SK-N-DZ (cell line): ENCODE data around the gene SLC25A24.
"Not testable (repeated sequence)": the region's sequence is repeated elsewhere in the genome, so short reads cannot be mapped to it uniquely, and the experiment has no call there.

Experiments
- DNase-seq: peaks from one replicate; pipeline ENCODE4 v3.0.0-alpha.2; 2015; ENCODE audit warnings: low spot score

The SLC25A24 gene

GRCh38 chr1:108140177-108140576, 60.0 kb downstream of the SLC25A24 start:
- DNase-seq, result no peak

- not testable (repeated sequence) for DNase-seq
These were observed 60.6 kb downstream of the SLC25A24 start for GRCh38 chr1:108139555-108139954.

DNA sequence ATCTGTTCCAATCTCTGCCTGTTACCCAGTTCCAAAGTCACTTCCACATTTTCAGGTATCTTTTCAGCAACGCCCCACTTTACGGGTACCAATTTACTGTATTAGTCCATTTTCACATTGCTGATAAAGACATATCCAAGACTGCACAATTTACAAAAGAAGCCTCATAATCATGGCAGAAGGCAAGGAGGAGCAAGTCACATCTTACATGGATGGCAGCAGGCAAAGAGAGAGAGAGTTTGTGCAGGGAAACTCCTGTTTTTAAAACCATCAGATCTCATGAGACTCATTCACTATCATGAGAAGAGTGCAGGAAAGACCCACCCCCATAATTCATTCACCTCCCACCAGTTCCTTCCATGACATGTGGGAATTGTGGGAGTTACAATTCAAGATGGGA, 67.0 kb downstream of the SLC25A24 start:
- DNase-seq, result not testable (repeated sequence)

- DNase-seq, result not testable (repeated sequence)
These were observed 67.8 kb downstream of the SLC25A24 start for GRCh38 chr1:108132367-108132766.

GRCh38 chr1:108131281-108131680, 68.9 kb downstream of the SLC25A24 start:
- DNase-seq, result not testable (repeated sequence)

DNA sequence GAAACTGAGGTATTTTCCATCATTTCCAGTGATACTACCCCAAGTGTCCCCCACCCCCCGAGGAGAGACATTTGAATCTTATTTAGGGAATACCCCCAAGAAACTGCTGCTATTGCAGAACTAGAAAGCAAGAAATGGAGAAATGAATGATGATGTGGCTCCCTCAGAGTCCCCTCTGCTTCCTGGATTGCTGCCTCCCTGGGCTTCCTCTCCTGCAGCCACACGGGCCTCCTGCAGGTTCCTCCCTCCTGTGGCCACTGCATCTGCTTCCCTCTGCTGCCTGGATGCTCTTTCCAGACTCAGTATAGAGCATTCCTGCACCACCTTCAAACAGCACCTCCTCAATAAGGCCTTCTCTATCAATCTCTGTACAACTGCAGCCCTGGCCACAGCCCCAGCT, 69.3 kb downstream of the SLC25A24 start:
- no peak for DNase-seq

DNA sequence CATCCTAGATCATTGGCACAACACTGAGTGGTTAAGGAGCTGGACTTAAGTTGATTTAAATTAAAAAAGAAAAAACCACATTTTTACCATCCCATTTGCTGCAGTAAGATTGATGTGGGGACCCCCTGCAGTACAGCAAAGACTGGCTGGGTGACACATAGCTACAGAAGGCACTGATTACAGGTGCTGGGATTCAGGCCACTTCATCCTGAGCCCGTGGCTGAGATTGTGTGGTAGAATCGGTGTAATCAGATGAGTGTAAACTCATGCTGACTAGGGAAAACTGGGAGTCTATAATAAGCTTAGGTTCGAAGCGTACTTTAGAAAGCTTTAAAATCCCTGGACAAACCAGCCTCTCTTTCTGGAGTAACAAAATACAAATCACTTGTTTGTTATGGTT, 70.1 kb downstream of the SLC25A24 start:
- no peak for DNase-seq

DNA sequence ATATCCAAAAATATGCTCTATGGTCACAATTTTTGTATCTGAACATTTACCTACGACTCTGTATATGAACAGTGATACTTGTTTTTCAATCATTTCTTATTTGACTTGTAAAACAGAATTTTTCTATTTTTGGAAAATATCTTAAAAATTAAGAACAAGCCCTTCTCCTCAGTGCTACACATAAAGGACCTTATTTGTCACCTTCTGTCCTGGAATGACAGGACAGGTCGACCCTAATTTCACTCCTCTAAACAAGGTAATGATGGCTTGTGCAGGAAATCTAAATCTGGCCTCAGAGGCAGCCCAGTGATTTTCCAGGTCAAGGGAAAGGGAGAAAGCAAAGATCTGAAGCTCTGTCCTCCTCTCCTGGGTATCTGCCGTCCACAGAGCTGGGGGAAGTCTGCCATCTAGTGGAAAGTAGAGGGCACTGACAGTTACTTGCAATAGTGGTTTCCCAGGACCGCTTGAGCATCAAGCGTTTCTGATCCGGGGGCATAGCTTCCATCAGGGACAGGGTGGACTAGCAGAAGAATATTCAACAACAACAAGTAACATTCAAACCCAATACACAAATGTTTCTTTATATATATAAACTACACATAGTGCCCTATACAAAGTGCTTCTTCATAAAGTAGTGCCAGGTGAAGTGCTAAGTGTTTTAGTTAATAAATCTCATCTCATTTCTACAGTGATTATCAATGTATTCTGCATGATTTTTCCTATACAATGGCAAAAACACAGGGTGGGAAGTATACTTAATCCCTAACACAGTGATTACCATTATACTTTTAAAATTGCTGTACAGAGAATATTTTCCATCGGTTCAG, 74.6 kb downstream of the SLC25A24 start:
- DNase-seq, result peak; percentile 80

GRCh38 chr1:108124622-108125311, 75.4 kb downstream of the SLC25A24 start:
- no peak for DNase-seq

DNA sequence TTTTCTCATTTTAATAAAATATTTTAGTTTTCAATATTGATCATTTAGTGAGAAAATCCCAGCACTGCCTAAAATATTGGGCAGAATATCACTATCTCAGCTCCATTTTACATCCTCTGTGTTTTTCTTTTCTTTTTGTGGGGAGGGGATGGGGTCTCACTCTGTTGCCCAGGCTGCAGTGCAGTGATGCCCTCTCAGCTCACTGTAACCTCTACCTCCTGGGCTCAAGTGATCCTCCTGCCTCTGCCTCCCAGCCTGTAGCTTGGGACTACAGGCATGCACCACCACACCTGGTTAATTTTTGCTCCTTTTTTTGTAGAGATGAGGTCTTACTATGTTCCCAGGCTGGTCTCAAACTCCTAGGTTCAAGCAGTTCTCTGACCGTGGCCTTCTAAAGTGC, 76.1 kb downstream of the SLC25A24 start:
- no peak for DNase-seq

DNA sequence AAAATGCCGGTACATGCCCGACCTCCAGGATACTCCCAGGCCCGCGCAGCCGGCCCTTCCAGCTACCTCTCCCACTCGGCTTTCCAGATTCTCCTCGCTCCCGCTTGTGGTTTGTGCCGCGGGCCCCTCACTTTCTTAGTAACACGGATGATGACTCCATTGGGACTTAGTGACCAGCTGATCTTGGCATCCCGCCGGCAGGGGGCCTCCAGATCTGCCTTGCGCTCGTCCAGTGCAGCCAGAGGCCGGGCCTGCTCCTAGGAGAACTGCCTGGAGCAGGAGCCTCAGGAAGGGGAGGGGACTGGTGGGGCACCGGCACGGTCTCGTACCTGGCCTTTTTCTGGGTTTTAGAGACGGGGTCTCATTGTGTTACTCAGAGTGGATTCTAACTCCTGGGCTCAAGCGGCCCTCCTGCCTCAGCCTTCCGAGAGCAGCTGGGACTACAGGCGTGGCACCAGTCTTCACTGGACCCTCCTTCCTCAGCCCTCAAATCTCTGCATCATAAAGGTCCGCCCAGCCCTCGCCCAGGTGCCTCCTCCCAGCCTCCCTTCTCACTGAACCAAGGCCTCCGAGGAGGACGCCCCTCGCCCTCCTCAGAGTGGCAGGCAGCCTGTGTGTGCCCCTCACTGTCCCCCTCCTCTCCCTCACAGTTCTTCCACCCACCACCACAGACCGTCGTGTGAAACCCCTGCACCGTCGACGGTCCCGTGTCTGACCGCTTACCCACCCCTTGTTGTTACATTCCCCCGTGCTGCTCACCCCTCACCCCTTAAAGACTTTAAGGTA, 78.6 kb downstream of the SLC25A24 start:
- DNase-seq, result peak; percentile 26

- DNase-seq, result no peak
These were observed 80.0 kb downstream of the SLC25A24 start for GRCh38 chr1:108120163-108120562.

DNA sequence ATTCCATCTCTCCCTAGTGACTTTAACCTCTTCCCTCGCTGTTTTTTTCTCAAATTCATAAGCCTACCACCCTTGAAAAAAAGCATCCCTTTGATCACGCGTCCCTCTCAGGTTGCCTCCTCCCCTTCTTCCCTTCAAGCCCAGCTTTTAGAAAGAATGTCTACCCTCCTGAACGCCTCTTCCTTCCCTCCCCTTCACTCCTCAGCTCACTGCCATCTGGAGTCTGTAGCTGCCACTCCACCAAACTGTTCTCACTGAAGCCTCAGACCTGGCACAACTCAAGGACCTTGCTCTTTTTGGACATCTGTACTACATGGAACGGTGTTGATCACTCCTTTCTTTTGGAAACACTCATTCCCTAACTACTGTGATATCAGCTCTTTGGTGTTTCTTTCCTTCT, 80.6 kb downstream of the SLC25A24 start:
- DNase-seq, result no peak

DNA sequence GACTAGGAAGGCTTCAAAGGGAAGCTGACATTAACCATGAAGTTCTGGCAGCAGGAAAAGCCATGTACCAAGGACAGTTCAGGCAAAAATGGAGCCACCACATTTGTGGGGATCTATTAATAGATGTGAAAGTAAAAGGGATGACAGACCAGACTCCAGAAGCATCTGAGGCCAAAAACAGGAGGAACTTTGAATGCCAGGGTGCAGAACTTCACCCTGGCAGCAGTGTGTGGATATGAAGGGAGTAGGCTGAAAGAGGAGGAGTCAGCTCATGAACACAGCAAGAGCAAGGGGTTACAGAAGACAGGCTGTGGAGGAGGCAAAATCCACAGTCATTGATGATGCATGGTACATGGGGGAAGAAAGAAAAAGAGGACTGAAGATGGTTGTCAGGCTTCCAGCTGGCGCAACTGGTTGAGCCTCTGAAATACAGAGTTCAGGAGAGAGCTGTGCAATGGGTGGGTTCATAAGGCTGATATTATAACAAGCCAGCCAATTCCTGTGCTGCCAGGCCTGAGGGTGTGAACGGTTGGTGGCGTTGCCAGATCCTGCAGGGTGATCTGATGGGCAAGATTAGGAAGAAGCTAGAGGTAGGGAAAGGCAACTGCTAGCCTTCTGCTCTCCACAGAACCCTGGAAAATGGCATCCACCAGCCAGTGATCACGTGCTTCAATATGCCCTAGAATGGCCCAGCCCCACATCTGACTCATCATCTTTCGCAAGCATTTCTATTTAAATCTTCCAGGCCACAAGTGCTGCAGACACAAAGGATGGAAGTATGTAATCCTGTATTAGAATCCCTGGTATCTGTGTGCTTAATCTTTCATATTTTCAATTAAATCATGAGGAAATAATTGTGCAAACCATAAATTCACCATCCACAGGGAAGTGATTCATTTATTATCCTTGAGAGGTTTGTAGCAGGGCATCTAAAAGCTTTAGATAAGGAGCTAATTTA, 81.9 kb downstream of the SLC25A24 start:
- no peak for DNase-seq

DNA sequence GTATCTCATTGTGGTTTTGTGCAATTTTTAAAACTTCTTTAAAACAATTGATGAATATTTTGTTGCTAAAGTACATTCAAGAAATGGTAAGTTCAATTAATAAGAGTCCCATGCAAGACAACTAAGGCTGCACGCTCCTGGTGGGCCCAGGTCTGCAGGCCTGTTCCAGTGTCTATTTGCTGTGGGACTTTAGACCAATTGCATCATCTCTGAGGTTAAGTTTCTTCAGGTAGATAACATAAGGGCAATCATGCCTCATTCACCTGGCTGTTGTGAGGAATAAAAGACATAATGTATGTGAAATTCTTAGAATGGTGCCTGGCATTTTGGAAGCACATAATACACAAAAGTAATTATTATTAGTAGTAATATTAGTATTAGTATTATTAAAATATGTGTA, 82.9 kb downstream of the SLC25A24 start:
- no peak for DNase-seq

- DNase-seq, result no peak
These were observed 86.0 kb downstream of the SLC25A24 start for GRCh38 chr1:108114033-108114599.

DNA sequence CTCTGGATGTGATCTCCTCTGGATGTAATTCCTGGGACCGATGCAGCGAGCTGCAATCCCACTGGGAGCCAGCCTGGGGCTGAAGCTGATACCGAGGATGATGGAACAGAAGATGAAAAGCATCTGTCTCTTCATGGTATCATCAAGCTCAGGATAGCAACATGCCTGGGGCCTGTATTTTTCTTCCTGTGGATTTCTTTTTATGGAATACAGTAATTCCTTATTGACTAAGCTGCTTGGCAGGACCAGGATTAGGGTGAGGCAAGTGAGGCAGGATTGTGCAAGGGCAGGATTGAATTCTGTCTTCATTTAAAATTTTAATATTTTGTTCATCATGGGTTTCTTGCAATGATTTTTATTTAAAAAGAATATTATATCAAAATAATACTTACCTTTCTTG, 86.6 kb downstream of the SLC25A24 start:
- DNase-seq, result no peak

GRCh38 chr1:108109295-108109973, 90.7 kb downstream of the SLC25A24 start:
- no peak for DNase-seq

DNA sequence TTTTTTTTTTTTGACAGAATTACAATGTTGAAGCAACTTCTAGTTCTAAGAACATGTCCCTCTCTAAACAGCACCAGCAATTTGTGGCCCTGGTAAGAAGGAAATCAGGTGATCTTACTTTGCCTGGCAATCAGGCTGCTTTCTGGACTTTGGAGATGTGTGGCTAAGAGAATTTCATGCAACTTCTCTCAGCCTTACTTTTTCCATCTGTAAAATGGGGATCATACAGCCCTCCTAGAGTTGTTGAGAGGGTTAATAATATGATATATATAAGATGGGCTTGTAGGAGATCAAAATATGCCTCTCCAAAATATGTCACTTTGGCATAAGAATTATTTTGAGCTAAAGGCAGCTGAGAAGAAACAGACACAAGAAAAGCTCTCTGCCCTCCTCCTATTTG, 92.0 kb downstream of the SLC25A24 start:
- no peak for DNase-seq

DNA sequence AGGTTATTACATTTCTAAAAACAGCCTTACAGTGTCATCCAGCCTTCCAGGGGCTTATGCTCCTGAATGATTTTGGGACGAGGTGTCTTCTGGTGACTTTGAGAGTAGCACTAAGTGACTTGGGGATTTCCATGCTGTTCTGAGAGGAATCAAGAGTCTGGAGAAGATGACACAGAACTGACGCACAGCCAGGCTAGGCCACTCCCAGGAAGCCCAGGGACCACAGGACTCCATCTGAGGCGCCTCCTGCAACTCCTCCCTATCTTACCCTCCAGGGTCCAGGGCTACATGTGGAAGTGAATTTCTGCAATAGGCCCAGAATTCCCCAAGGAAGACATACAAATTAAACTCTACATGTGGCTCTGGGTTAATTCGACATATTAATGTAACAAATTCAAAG, 92.5 kb downstream of the SLC25A24 start:
- DNase-seq, result no peak
